ENCODE data around the gene SPATA6. TPM values are rescaled to one million over a fixed set of nuclear protein-coding genes. Genes with fewer than 3 reads are reported as not detected.

SPATA6 gene
- total and polyA plus RNA-seq, 2 donors (not counting 3 experiments of a cell fraction or from before 2014, with no cell fraction given) = 0.79 to 4.9 TPM

GRCh38 chr1:48396208-48396607 is 75.8 kb downstream of the SPATA6 start:
- TF ChIP-seq EZH2 (IDR thresholded peaks at IDR 0.05; ENCODE audit: borderline replicate concordance, low read depth, low read length, severe bottlenecking) (no peak), FOS (IDR thresholded peaks at IDR 0.05; ENCODE audit: borderline replicate concordance, insufficient read depth, low read length) (no peak), MAX (IDR thresholded peaks at IDR 0.05; ENCODE audit: insufficient read depth, insufficient read length) (no peak), GATA2 (IDR thresholded peaks at IDR 0.05; ENCODE audit: insufficient read depth, insufficient read length, low read depth, low read length) (no peak), POLR2AphosphoS5 (IDR thresholded peaks at IDR 0.05; ENCODE audit: insufficient read depth, low read depth, low read length) (no peak), JUN (IDR thresholded peaks at IDR 0.05; ENCODE audit: borderline replicate concordance, insufficient read depth, insufficient read length, low read depth) (no peak), POLR2A (IDR thresholded peaks at IDR 0.05; ENCODE audit: low read depth, low read length) (no peak), MYC (IDR thresholded peaks at IDR 0.05; ENCODE audit: low read depth, low read length) (no peak)
- TF ChIP-seq, protein P1, sequence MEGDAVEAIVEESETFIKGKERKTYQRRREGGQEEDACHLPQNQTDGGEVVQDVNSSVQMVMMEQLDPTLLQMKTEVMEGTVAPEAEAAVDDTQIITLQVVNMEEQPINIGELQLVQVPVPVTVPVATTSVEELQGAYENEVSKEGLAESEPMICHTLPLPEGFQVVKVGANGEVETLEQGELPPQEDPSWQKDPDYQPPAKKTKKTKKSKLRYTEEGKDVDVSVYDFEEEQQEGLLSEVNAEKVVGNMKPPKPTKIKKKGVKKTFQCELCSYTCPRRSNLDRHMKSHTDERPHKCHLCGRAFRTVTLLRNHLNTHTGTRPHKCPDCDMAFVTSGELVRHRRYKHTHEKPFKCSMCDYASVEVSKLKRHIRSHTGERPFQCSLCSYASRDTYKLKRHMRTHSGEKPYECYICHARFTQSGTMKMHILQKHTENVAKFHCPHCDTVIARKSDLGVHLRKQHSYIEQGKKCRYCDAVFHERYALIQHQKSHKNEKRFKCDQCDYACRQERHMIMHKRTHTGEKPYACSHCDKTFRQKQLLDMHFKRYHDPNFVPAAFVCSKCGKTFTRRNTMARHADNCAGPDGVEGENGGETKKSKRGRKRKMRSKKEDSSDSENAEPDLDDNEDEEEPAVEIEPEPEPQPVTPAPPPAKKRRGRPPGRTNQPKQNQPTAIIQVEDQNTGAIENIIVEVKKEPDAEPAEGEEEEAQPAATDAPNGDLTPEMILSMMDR (IDR thresholded peaks at IDR 0.05; ENCODE audit: extremely low read depth in 1 of 2, insufficient read depth in 1 of 2, low read depth in 1 of 2, low read length in 2 of 2) = no peak
- dilution Hi-C loops (cut with MboI; ENCODE audit: extremely low pct_ligation_motif_present, low sequenced_read_pairs) = no loop called here

More at GRCh38 chr1:48396208-48396607, 75.8 kb downstream of the SPATA6 start:
- DNase-seq (ENCODE audit: low read depth, low spot score) = no peak
- Histone ChIP-seq H3K9me3 (replicated peaks; ENCODE audit: control insufficient read depth, insufficient read depth, low read length) (no peaks in the 10 kb centered on the region), H3K27ac (ENCODE audit: insufficient read depth, low read depth, low read length) (no peak overlapping the region), H3K4me2 (ENCODE audit: insufficient read depth, low read length) (no peak overlapping the region), H4K20me1 (replicated peaks; ENCODE audit: control insufficient read depth, extremely low read depth, insufficient read depth, low read length) (no peaks in the 10 kb centered on the region), H3K36me3 (ENCODE audit: control insufficient read depth in 2 of 2, extremely low read depth in 1 of 2, insufficient read depth in 2 of 2, low read length in 2 of 2) (no peaks in the 10 kb centered on the region), H3K9me1 (replicated peaks; ENCODE audit: control insufficient read depth, extremely low read depth, insufficient read depth, low read length) (no peaks in the 10 kb centered on the region), H3K4me1 (ENCODE audit: control insufficient read depth, extremely low read depth, insufficient read depth, low read length) (no peaks in the 10 kb centered on the region), H2AFZ (ENCODE audit: low read depth, low read length) (no peak overlapping the region), H3K27me3 (ENCODE audit: control insufficient read depth in 2 of 2, insufficient read depth in 2 of 2, low read length in 2 of 2) (no peaks in the 10 kb centered on the region), H3K4me3 (replicated peaks in 1 of 3; ENCODE audit: insufficient read depth in 1 of 3, low read depth in 1 of 3, low read length in 3 of 3) (no peak overlapping the region), H3K9ac (replicated peaks; ENCODE audit: extremely low read depth, insufficient read depth, low read length) (no peak overlapping the region), H3K79me2 (ENCODE audit: control insufficient read depth, insufficient read depth, low read length) (no peaks in the 10 kb centered on the region)
- no TSS peak for BruUV-seq (replicated peaks)
- FAIRE-seq = no peak
- intact Hi-C loops (cut with micrococcal nuclease) = no loop called here
- ChIA-PET CTCF (interaction anchor here (2.4 kb wide), 1 partner anchor 102 kb away, joined by 10 read pairs; no protein-coding TSS in a partner anchor), POLR2A (no interaction called here)
